HG03439 (cell line): Measurements from ENCODE around the gene ATP5PB.

Experiments used
- ATAC-seq: cut with Tn5 transposase; IDR thresholded peaks from one replicate; pipeline ENCODE4 v1.9.1; 2021; ENCODE audit warnings: mild to moderate bottlenecking, moderate library complexity; ENCODE audit not compliant: unreplicated experiment

ATP5PB gene

GRCh38 chr1:111474106-111474505, 24.8 kb downstream of the ATP5PB start:
- no peak for ATAC-seq

- ATAC-seq: no peak
These were observed 25.3 kb downstream of the ATP5PB start for GRCh38 chr1:111474521-111474920.

- no peak for ATAC-seq
These were observed 26.4 kb downstream of the ATP5PB start for GRCh38 chr1:111475701-111476100.

GRCh38 chr1:111476214-111476613, 26.9 kb downstream of the ATP5PB start:
- no peak for ATAC-seq

- no peak for ATAC-seq
These were observed 27.6 kb downstream of the ATP5PB start for GRCh38 chr1:111476761-111477309.

GRCh38 chr1:111480674-111481073, 31.4 kb downstream of the ATP5PB start:
- no peak for ATAC-seq

- no peak for ATAC-seq
These were observed 32.3 kb downstream of the ATP5PB start for GRCh38 chr1:111481387-111482221.

- ATAC-seq: no peak
These were observed 33.9 kb downstream of the ATP5PB start for GRCh38 chr1:111483166-111483565.

- no peak for ATAC-seq
These were observed 34.6 kb downstream of the ATP5PB start for GRCh38 chr1:111483876-111484275.

GRCh38 chr1:111484391-111485026, 35.2 kb downstream of the ATP5PB start:
- ATAC-seq: no peak

- ATAC-seq: no peak
These were observed 37.2 kb downstream of the ATP5PB start for GRCh38 chr1:111486431-111486830.

- ATAC-seq: no peak
These were observed 37.9 kb downstream of the ATP5PB start for GRCh38 chr1:111487133-111487532.

GRCh38 chr1:111488669-111489068, 39.4 kb downstream of the ATP5PB start:
- no peak for ATAC-seq

GRCh38 chr1:111489604-111490003, 40.3 kb downstream of the ATP5PB start:
- no peak for ATAC-seq

- ATAC-seq: no peak
These were observed 41.0 kb downstream of the ATP5PB start for GRCh38 chr1:111490220-111490619.

GRCh38 chr1:111491070-111491469, 41.8 kb downstream of the ATP5PB start:
- no peak for ATAC-seq

- ATAC-seq: no peak
These were observed 47.1 kb downstream of the ATP5PB start for GRCh38 chr1:111496398-111496797.

- ATAC-seq: no peak
These were observed 48.3 kb downstream of the ATP5PB start for GRCh38 chr1:111497592-111497991.

GRCh38 chr1:111499026-111499785, 49.9 kb downstream of the ATP5PB start:
- no peak for ATAC-seq

- ATAC-seq: no peak
These were observed 52.4 kb downstream of the ATP5PB start for GRCh38 chr1:111501645-111502044.

- no peak for ATAC-seq
These were observed 54.4 kb downstream of the ATP5PB start, which contains the start of the genes ADORA3 and TMIGD3 for GRCh38 chr1:111503585-111504060. TSS of gene ADORA3 (minus strand) at chr1:111503633. CDS start at chr1:111503354, 279 bp downstream. TSS of gene TMIGD3 (minus strand) at chr1:111503633. CDS start at chr1:111503354, 279 bp downstream.
